ENCODE measurements around the gene PSENEN.
"Not testable (repeated sequence)": the region's sequence is repeated elsewhere in the genome, so short reads cannot be mapped to it uniquely, and the experiment has no call there.

The PSENEN gene

GRCh38 chr19:35752746-35753350 lies 7.4 kb downstream of the PSENEN start:
- no peak for DNase-seq

- no peak for DNase-seq
These were observed 8.4 kb downstream of the PSENEN start for GRCh38 chr19:35753634-35754369.

GRCh38 chr19:35754370-35755130 lies 9.1 kb downstream of the PSENEN start:
- DNase-seq, result no peak

GRCh38 chr19:35755131-35755549 lies 9.7 kb downstream of the PSENEN start:
- DNase-seq, result no peak

GRCh38 chr19:35755550-35756376 lies 10.3 kb downstream of the PSENEN start:
- peak; percentile 55 to 63 for DNase-seq

GRCh38 chr19:35756377-35757230 lies 11.2 kb downstream of the PSENEN start, which contains the start of gene HSPB6:
Gene HSPB6 (minus strand): TSS chr19:35757029. CDS start chr19:35757008, 21 bp downstream.
- DNase-seq, result no peak

GRCh38 chr19:35757231-35757748 lies 11.8 kb downstream of the PSENEN start:
- peak; percentile 42 to 46 for DNase-seq

- DNase-seq, result peak; percentile 97 to 98
These were observed 12.5 kb downstream of the PSENEN start, which contains the start of gene PROSER3 for GRCh38 chr19:35757749-35758608. Gene PROSER3 (plus strand): TSS chr19:35758176. CDS start chr19:35758216, 40 bp downstream.

GRCh38 chr19:35759697-35760096 lies 14.2 kb downstream of the PSENEN start:
- no peak for DNase-seq

- no peak for DNase-seq
These were observed 15.4 kb downstream of the PSENEN start for GRCh38 chr19:35760711-35761349.

- DNase-seq, result no peak
These were observed 19.2 kb downstream of the PSENEN start for GRCh38 chr19:35764432-35765315.

- DNase-seq, result no peak
These were observed 21.2 kb downstream of the PSENEN start for GRCh38 chr19:35766571-35767104.

- DNase-seq, result no peak
These were observed 22.0 kb downstream of the PSENEN start for GRCh38 chr19:35767288-35768081.

GRCh38 chr19:35768082-35768421 lies 22.6 kb downstream of the PSENEN start:
- no peak for DNase-seq

- DNase-seq, result not testable (repeated sequence)
These were observed 26.9 kb downstream of the PSENEN start for GRCh38 chr19:35772362-35772761.

- DNase-seq, result no peak
These were observed 27.8 kb downstream of the PSENEN start for GRCh38 chr19:35773020-35773806.
